GM12875 (cell line): ENCODE results near the gene EPB41L4A.

Experiments
- H3K4me3 ChIP-seq: one replicate; pipeline ENCODE4 v1.5.1; 2011; ENCODE audit warnings: low read depth, low read length, control low read depth
- TF ChIP-seq, protein P1 (sequence below): IDR thresholded peaks from 2 replicates; pipeline ENCODE4 v1.5.1; 2011; ENCODE audit warnings: low read depth, mild to moderate bottlenecking, control low read depth, inconsistent platforms, low read length, moderate library complexity, borderline replicate concordance; ENCODE audit not compliant: insufficient read depth

EPB41L4A gene

DNA sequence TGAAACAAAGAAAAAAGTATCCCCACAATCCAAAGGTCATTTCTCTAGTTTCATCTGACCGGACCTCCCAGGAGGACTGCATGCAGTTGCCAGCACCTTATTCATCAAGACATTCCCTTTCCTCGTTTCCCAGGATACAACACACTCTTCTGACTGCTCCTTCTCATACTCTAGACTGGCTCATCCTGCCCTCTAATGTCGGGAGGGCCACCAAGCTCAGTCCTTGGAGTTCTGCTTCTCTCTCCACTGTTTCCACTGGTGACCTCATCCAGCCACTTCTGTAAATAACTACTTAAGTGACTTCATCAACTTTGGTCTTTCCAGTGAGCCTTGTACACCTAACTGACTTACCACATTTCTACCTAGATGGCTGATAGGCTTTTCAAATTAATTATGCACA is 179.1 kb downstream of the EPB41L4A start:
- TF ChIP-seq, protein P1, sequence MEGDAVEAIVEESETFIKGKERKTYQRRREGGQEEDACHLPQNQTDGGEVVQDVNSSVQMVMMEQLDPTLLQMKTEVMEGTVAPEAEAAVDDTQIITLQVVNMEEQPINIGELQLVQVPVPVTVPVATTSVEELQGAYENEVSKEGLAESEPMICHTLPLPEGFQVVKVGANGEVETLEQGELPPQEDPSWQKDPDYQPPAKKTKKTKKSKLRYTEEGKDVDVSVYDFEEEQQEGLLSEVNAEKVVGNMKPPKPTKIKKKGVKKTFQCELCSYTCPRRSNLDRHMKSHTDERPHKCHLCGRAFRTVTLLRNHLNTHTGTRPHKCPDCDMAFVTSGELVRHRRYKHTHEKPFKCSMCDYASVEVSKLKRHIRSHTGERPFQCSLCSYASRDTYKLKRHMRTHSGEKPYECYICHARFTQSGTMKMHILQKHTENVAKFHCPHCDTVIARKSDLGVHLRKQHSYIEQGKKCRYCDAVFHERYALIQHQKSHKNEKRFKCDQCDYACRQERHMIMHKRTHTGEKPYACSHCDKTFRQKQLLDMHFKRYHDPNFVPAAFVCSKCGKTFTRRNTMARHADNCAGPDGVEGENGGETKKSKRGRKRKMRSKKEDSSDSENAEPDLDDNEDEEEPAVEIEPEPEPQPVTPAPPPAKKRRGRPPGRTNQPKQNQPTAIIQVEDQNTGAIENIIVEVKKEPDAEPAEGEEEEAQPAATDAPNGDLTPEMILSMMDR: no peak
- no peak overlapping the region for H3K4me3 ChIP-seq

DNA sequence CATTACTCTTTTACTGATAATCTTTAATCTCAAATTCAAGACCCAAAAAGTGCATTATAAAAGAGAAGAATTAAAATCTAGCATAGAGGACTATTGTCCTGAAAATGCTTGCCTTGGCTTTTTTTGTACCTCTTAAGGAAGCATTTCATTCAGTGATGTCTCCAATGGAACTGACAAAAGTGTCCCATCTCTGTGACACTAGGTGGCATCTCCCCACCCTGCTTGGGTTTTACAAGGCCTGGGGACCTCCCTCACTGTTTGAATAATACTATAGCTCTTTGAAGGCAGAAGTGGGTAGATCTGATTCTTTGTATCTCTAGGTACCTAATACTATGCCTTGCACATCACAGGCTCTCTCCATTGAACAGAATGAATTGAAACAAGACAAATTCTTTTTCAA is 180.6 kb downstream of the EPB41L4A start:
- no peak overlapping the region for H3K4me3 ChIP-seq
- TF ChIP-seq, protein P1: no peak

DNA sequence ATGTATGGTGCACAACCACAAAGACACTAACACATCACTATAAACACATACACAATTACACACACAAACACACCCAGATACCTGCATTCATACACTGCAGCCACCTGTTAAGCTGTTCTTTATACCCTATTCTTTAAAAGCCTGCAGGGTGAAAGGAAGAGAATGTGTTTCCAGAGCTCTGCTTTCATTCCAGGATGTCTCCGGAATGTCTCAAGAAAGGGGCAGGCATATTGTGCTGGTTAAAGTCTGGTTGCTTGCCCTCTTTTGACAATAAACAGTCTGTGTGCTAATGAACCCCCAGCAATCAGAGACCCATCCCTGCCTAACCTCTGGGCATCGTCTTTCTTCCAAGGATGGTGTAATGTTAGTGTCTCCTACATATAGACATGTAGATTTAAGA is 181.6 kb downstream of the EPB41L4A start:
- H3K4me3 ChIP-seq: no peak overlapping the region
- TF ChIP-seq, protein P1: no peak

DNA sequence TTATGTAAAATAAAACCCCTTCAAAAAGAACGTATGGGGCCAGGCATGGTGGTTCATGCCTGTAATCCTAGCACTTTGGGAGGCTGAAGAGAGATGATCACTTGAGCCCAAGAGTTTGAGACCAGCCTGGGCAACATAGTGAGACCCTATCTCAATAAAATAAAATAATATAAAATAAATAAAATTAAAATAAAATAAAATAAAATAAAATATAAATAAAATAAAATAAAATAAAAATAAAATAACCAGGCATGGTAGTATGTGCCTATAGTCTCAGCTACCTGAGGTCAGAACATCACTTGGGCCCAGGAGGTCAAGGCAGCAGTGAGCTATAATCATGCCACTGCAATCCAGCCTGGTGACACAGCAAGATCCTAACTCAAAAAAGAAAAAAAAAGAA is 185.1 kb downstream of the EPB41L4A start:
- no peak overlapping the region for H3K4me3 ChIP-seq
- TF ChIP-seq, protein P1: no peak

DNA sequence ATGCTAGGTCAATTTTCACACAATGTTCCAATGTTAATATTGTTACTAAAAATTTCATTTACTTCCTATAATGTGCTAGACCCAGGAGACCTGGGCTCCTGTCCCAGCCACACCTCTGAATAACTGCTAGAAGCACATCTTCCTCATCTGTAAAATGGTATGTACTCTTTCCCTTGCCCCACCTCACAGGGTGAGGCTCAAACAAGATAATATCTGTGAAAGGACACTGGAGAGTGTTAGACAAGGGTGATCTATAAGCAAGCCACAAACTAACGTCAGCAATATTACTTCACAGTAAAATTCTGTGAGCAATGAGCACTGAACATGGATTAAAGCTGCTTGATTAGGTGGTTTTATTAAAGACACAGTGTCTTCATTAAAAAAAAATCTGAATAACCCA is 186.4 kb downstream of the EPB41L4A start:
- no peak overlapping the region for H3K4me3 ChIP-seq
- TF ChIP-seq, protein P1: no peak

DNA sequence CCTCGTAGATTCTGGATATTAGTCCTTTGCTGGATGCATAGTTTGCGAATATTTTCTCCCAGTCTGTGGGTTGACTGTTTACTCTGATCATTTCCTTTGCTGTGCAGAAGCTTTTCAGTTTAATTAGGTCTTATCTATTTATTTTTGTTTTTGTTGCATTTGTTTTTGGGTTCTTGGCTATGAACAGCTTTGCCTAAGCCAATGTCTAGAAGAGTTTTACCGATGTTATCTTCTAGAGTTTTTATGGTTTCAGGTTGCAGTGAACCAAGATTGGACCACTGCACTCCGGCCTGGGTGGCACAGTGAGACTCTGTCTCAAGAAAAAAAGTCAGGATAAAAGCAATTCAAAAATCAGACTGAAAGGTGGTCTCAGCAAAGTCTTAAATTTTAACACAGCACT is 188.5 kb downstream of the EPB41L4A start:
- no peak overlapping the region for H3K4me3 ChIP-seq
- TF ChIP-seq, protein P1: no peak

DNA sequence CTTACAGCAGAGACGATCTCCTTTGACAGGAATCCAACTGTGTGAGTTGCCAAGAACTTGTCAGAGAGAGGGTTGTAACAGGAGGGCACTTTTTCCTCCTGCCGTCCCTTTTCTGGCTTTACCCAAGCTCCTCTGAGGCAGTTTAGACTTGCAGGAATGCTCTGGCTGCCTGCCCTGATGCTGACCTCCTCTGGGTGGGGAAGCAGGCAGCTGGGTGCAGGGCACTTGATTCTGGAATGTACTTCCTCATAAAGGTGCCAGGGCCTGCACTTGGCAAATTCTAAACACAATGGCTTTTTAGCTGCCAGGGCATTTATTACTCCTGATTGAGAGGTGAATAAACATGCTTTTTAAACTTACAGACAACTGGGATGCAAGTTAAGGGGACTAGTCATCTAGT is 190.4 kb downstream of the EPB41L4A start:
- H3K4me3 ChIP-seq: no peak overlapping the region
- TF ChIP-seq, protein P1: no peak
